Measurements from ENCODE around the gene LRP5.
"Not testable (repeated sequence)": the region's sequence is repeated elsewhere in the genome, so short reads cannot be mapped to it uniquely, and the experiment has no call there.

Gene LRP5

DNA sequence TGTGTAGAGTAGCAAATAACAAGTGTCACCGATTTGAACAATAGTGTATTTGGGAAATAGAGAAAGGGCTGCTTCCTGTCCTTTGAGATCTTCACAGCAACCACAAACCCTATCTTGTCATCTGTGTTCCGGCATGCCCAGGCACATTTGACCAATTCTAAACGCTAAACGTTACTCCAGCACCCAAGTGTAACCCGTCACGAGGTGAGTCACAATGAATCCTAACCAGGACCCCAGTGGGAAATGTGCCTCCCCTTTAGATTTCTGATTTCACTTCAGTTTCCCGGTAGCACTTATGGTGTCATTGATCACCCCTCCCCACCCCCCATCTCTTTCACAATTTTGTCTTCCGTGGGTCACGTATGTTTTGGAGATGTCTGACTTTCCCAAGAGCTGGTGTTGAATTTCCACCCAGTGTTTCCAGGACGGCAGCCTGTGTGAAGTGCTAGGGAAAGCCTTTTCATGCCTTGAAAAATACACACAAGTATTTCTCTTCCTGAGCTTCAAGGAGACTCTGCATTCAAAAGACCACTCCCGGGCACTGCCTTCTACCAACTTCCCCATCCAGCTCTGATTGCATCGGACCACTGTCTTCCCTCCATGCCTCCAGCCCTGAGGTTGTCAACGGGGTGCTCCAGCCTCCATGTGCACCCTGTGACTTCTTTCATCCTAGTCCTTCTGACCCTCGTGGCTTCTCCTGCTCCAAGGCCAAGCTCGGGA is 30.1 kb upstream of the LRP5 start:
- H3K4me3 ChIP-seq (ENCODE audit: low read depth, low read length): no peak overlapping the region

DNA sequence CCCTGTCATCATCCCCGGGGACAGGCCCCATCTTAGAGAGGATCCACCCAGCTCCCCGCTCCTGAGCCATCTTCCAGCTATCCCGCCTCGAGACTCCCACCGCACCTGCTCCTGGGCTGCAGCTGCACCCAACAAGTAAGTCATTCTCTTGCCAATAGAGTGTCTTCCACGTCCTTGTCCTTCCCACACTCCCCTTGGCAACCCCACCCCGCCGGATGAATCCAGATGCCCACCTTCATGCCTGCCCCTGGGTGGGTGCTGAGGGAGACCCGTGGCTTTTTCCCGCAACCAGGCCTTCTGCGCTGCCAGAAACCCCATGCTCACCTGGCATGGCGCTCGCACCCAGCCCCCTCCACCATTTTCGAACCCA is 29.5 kb upstream of the LRP5 start:
- no peak overlapping the region for H3K4me3 ChIP-seq (ENCODE audit: low read depth, low read length)

DNA sequence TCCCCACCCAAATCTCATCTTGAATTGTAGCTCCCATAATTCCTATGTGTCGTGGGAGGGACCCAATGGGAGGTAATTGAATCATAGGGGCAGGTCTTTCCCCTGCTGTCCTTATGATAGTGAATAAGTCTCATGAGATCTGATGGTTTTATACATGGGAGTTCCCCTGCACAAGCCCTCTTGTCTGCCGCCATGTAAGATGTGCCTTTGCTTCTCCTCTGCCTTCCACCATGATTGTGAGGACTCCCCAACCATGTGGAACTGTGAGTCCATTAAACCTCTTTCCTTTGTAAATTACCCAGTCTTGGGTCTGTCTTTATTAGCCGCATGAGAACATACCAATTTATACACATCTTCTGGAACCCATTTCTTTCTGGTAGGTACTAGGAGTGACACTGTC is 27.8 kb upstream of the LRP5 start:
- H3K4me3 ChIP-seq (ENCODE audit: low read depth, low read length): not testable (repeated sequence)

DNA sequence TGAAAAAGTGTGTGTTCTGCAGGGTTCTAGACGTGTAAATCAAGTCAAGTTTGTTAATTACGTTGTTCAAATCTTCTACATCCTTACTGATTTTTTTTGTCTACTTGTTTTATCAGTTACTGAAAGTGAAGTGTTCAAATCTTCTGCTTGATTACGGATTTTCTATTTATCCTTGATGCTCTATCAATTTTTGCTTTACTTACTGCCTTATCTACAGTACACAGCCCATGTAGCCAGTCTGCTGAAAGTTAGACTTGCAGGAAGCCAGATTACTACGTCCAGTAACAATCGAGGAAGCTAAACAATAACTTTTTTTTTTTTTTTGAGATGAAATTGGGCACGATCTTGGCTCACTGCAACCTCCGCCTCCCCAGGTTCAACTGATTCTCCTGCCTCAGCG is 25.0 kb upstream of the LRP5 start:
- H3K4me3 ChIP-seq (ENCODE audit: low read depth, low read length): no peak overlapping the region

DNA sequence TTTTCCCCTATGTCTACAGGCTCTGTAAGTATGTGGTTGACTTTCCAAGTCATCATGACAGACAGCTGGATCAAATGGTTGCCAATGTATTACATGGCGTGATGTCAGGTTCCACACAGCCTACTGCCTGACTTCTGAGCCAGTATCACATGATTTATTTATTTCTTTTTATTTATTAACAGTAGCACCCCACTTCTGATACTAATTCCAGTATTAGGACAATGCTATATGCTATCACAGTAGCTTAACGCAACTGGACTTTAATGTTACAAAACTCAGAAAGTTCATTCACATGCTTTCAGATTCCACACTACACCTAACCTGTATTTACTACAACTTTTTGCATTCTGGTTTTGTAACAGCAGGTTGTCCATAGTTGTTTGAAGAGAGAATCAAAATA is 22.9 kb upstream of the LRP5 start:
- H3K4me3 ChIP-seq (ENCODE audit: low read depth, low read length): no peak overlapping the region

DNA sequence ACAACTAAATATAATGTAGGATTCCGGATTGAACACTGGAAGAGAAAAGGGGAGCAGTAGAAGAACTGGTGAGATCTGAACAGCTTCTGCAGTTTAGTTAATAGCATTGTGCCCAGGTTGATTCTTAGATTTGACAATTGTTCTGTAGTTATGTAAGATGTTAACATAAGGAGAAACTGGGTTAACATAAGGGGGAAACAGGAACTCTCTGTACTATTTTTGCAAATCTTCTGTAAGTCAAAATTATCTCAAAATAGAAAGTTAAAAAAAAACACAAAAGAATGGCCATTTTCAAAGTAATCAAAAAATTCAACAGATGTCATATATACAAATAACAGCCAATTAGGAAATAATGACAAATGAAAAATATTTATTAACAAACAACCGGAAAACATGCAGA is 18.7 kb upstream of the LRP5 start:
- H3K4me3 ChIP-seq (ENCODE audit: low read depth, low read length): no peak overlapping the region

DNA sequence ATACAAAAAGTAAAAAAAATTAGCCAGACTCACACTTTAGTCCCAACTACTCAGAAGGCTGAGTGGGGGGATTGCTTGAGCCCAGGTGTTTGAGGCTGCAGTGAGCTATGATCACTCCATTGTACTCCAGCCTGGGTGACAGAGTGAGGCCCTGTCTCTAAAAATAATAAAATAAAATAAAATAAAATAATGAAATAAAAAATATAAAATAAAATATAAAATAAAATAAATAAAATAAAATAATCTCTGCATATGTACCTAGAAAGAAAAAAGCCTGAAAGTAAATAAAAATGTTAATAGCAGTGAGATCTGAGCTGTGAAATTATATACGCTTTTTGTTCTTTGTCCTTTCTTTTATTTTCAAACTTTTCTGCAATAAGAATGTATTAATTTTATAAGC is 17.1 kb upstream of the LRP5 start:
- H3K4me3 ChIP-seq (ENCODE audit: low read depth, low read length): no peak overlapping the region

DNA sequence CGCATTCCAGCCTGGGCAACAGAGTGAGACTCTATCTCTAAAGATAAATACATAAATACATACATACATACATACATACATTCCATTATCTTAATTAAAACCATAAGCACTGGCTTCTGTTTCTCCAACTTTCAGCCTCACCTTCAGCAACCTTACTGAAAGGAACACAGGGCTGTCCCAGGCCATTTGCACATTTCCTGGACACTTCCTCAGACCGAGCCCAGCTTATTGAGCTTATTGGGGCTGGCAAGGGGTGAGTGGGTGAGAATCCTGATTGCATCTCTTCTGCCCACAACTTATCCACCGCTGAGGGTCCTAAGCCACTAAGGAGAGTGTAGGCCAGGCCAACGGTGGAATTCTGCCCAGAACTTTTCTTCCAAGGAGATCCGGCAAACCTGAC is 16.5 kb upstream of the LRP5 start:
- no peak overlapping the region for H3K4me3 ChIP-seq (ENCODE audit: low read depth, low read length)

DNA sequence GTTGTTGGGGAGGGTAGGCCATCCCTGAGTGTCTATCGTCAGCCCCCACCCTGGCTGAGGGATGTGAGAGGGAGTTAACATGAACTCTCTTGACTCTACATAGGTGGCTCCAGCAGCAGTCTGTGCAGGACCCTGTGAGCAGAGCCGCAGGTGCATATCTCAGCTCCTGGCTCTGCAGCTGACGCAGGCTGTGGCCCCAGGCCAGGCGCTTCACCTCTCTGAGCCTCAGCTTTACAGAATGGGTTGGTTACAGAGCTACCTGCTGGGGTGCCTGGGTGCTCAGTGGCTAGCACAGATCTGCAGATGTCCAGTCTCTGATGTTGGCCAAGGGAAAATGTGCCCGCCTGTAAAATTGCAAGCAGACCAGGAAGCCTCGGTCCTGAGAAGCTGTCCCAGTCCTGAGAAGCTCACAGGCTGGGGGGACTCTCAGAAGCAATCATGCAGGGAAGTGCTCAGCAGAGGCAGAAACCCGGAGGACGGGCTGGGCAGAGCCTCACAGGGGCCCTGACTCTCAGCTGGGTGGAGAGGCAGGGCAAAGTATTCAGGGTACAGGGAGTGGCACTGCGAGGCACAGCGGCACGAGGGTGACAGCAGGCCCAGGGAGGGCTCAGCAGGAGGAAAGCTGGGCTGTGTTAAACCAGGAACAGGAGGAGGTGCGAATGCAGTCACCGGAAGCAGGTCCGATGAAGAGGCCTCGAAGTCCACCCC is 15.9 kb upstream of the LRP5 start:
- H3K4me3 ChIP-seq (ENCODE audit: low read depth, low read length): no peak overlapping the region

DNA sequence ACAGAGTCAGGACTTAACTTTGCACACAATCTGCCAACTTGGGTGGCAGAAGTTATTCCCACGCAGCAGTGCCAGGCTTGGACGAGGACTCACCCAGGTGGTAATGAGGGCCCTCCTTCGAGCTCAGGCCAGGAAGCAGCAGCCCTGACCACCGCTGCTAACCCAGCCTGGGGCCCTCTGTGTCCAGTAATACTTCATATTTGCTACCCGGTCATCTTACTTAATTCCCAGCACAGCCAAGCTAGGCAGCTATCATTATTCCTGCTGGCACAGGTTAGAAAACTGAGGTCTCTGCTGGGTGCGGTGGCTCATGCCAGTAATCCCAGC is 15.4 kb upstream of the LRP5 start:
- H3K4me3 ChIP-seq (ENCODE audit: low read depth, low read length): no peak overlapping the region

DNA sequence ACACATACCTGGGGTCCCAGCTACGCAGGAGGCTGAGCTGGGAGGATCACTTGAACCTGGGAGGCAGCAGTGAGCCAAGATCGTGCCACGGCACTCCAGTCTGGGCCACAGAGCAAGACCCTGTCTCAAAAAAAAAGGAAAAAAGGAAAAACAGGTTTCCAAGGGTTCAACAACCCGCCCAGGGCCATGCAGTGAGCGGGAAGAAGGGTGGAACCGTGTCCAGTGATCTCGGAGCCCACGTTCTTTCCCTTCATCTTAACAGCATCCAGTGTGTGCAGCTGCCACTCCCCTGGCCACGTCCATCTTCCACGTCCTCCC is 14.9 kb upstream of the LRP5 start:
- H3K4me3 ChIP-seq (ENCODE audit: low read depth, low read length): no peak overlapping the region

DNA sequence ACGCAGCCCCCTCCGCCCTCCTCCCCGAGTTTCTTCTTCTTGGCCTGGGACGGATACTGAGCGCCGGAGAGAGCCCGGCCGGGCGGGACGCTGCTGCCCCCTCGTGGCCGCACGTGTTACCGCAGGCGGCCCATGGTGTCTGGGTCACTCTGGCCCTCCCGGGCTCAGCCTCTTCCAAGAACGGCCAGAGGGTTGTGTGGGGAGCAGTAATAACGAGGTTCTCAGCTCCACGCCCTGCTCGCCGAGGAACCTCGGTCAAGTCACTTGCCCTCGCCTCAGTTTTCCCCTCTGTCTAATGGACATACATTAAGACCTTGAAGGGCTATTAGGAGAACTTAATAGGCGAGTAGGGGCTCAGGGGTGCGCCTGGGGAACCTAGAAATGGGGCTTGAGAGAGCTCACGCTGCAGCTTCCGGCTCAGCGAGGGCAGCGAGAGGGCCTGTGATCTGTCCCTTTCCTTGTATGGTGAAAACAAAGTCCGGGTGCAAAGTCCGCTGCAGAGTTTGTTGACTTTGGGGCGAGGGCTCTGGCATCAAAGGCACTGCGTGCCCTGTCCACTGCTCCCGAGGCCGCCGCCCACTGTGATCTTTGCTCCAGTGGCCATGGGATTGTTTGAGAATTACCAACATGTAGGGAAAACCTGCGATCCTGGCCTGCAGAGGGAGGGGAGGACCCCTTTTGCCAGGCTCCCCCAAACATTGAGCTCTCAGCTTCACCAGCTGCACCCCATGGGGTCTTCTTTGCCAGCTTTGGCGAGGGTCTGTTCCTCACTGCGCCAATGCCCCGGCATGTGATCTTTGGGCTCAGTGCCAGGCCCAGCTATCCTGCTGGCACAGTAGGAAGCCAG is 14.4 kb upstream of the LRP5 start:
- H3K4me3 ChIP-seq (ENCODE audit: low read depth, low read length): no peak overlapping the region

DNA sequence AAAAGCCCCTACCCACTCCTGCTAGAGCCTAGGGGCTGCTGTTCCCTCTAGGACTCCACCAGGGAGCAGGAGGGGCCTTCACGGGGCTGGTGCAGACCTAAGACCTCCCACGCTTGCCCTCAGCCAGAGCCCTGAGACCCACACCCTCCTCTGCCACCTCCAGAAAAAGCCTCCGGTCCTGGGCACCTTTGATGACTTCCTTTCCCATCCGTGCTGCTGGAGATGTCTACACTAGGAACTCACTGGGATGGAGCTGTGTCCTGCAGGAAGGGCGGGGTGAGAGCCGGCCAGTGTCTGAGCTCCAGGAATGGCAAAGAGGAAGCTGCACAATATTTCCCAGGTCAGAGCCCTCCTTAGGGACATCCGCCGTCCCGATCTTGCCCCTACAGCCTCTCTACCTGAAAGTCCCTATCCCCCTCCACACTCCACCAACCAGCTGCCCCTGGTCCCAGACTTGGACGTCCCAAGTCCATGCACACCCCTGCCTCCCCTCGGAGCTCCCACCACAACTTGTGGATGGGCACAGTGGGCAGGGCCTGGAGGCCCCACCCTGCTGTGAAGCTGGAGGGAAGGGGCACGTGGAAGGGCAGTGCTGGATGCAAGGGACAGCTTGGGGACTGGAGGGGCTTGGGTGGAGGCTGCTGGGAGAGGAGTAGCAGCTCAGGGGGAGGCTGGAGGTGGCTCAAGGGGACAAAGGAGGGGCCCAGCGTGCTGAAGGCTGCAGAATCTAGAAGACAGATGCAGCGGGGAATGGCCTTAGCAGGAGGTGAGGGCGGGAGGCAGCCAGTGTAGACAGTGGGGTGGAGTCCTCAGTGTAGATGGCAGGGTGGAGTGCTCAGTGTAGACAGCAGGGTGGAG is 13.5 kb upstream of the LRP5 start:
- H3K4me3 ChIP-seq (ENCODE audit: low read depth, low read length): no peak overlapping the region

DNA sequence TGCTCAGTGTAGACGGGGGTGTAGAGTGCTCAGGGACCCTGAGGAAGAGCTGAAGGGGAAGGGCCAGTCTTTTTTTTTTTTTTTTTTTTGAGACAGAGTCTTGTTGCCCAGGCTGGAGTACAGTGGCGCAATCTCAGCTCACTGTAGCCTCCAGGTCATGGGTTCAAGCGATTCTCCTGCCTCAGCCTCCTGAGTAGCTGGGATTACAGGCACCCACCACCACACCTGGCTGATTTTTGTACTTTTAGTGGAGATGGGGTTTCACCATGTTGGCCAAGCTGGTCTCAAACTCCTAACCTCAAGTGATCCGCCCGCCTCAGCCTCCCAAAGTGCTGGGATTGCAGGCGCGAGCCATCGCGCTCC is 12.9 kb upstream of the LRP5 start:
- H3K4me3 ChIP-seq (ENCODE audit: low read depth, low read length): not testable (repeated sequence)

DNA sequence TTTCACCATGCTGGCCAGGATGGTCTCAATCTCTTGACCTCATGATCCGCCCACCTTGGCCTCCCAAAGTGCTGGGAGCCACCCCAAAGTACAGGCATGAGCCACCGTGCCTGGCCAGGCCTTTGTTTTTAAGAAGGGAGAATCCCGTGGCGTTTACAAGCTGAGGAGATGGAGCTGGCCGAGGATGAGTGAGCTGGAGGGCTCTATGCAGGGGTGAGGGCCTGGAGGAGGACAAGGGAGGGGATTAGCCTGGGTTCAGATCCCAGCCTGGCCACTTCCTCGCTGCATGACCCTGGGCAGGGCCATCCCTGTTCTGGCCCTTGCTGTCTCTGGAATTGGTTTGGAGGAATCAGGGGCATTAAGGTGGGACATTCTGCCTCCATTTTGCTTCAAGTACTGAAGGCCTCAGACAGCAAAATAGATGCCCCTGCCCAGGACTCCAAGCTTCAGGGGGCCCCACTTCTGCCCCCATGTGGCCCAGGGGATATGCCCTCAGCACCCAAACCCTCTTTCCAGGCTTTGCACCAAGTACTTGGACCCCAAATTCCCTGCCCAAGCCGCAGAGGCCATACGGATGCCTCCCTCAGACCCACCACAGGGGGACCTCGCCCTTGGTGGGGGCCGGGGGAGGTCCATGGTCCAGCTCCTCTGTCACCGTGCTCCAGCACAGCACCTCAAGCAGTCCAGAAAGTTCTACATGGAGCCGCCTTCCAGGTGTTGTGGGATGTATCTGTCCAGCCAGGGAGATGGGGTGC is 12.1 kb upstream of the LRP5 start:
- no peak overlapping the region for H3K4me3 ChIP-seq (ENCODE audit: low read depth, low read length)

DNA sequence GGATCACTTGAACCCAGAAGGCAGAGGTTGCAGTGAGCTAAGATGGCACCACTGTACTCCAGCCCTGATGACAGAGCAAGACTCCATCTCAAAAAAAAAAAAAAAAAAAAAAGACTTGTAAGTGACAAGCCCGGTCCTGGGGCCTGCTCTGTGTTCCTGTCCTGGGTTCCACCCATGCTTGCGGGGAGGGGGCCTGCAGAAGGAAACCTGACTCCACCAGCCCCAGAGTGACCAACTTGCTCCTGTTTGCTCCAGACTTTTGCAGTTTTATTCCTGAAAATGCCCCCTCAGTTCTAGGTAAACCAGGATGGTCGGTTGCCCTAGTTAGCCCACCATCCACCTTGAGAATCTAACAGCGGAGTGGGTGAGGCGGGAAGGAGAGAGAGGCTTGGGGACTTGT is 10.1 kb upstream of the LRP5 start:
- H3K4me3 ChIP-seq (ENCODE audit: low read depth, low read length): no peak overlapping the region

DNA sequence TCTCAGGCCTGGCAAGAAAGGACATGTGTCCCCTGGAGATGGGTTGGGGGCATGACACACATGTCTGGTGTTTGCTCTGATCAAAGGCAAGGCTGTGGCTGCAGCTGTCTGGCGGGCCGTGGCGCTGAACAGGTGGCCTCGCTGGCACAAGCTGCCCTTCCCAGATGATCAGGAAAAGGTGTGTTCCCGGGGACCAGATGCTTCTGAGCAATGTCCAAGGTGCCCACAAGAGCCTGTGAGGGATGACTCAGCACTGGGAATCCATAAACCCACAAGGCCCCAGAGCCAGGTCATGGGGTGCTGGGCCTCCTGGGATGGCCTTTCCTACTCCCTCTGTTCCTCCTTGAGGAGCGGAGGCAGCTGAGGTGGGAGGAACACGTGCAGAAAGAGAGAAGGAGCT is 9.7 kb upstream of the LRP5 start:
- no peak overlapping the region for H3K4me3 ChIP-seq (ENCODE audit: low read depth, low read length)

DNA sequence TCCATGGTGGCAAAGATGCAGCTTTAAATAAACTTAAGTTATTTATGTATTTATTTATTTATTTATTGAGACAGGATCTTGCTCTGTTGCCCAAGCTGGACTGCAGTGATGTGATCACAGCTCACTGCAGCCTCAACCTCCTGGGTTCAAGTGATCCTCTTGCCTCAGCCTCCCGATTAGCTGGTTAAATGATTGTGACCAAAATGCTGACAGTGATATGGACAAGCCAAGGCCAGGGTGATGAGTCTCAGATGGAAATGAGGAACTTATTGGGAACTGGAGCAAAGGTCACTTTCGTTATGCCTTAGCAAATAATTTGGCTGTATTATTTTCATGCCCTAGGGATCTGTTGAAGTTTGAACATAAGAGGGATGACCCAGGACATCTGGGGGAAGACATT is 9.3 kb upstream of the LRP5 start:
- no peak overlapping the region for H3K4me3 ChIP-seq (ENCODE audit: low read depth, low read length)

DNA sequence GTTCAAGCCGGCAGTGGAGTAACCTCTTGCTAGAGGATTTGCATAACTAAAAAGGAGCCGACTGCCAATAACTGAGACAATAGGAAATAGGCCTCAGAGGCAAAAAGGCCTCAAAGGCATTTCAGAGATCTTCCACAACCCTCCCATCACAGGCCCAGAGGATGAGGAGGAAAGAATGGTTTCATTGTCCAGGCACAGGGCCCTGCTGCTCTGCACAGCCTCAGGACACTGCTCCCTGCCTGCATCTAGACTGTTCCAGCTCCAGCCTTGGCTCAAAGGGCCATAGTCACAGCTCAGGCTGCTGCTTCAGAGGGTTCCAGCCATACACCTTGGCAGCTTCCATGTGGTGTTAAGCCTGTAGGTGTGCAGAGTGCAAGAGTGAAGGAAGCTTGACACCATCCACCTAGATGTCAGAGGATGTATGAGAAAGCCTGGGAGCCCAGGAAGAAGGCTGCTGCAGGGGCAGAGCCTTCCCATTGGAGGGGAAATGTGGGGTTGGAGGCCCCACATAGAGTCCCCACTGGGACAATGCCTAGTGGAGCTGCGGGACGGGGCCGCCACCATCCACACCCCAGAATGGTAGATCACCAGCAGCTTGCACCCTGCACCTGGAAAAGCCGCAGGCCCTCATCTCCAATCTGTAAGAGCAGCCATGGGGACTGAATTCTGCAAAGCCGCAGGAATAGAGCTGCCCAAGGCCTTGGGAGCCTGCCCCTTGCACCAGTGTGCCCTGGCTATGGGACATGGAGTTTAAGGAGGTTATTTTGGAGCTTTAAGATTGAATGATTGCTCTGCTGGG is 8.2 kb upstream of the LRP5 start:
- H3K4me3 ChIP-seq (ENCODE audit: low read depth, low read length): no peak overlapping the region

DNA sequence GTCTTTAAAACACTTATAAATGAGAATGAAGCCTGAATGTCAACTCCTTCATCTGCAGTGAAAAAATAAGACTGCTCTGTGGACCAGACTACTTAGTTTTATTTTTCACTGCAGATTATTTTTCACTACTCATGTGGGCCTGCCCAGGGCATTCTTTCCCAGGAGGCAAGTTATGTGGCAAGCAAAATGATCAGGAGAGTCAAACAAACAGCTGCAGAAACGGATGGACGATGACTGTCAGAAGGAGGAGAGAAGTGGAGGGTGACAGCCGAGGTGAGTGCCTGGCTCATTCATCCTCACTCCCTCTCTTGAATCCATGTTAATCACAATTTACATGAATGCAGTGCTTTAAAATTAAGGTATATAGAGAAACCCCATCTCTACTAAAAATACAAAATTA is 5.8 kb upstream of the LRP5 start:
- H3K4me3 ChIP-seq (ENCODE audit: low read depth, low read length): no peak overlapping the region

Data from iPS-11a (cell line).